ENCODE data around the gene ETV3. TPM values are rescaled to one million over a fixed set of nuclear protein-coding genes. Genes with fewer than 3 reads are reported as not detected.

Gene ETV3
- total and polyA plus RNA-seq, 2 experiments from 2014 or later = 5.2 to 10.6 TPM

DNA sequence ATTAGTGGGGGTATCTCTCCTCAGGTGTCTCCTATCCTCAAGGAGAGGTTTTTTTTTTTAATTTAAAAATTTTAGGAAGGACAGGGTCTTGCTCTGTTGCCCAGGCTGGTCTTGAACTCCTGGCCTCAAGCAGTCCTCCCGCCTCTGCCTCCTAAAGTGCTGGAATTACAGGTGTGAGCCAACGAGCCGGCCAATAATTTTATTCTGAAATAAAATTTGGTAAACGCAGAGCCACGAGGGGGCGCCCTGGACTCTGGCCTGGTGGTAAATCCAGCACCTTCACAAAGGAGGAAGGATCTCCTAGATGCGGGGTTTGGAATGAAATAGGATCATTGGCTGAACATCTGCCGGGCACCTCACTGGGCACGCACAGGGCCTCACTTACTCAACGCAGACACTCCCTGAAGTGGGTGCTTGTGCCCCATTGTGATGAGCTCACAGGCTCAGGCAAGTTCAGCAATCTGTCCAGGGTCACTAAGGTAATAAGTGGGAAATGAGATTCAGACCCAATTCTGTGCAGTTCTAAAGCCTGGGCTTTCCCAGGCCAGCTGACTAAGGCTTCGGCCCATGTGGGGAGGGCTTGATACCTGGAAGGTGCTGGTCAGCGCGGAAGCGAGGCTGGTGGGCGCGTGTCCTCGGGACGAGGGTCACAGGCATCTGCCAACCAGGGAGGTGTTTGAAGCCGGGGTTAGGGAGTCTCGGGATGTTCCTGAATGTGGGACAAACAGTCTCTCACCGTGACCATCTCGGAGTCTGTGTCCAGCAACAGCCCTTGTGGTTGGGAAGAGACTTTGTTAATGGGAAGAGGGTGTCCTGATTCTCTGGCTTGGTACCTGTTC is 32.7 kb upstream of the ETV3 start:
- TF ChIP-seq EZH2phosphoT487 (IDR thresholded peaks at IDR 0.05; ENCODE audit: insufficient read depth, low read depth) = no peak
- TF ChIP-seq EZH2 (IDR thresholded peaks at IDR 0.05; ENCODE audit: insufficient read depth, poor library complexity, severe bottlenecking) = no peak
- Histone ChIP-seq H3K4me2 (ENCODE audit: unreplicated experiment) (no peak overlapping the region), H3K9ac (no peak overlapping the region), H3K36me3 (ENCODE audit: low read depth) (no peaks in the 10 kb centered on the region), H2AFZ (no peak overlapping the region), H3K4me3 (no peak overlapping the region), H3K27ac (no peak overlapping the region), H3F3A (ENCODE audit: insufficient read depth) (no peaks in the 10 kb centered on the region), H3K9me2 (ENCODE audit: insufficient read depth) (no peaks in the 10 kb centered on the region), H4K20me1 (ENCODE audit: insufficient read depth) (no peaks in the 10 kb centered on the region), H3K4me1 (ENCODE audit: insufficient read depth) (no peaks in the 10 kb centered on the region), H3K9me3 (ENCODE audit: low read depth) (no peaks in the 10 kb centered on the region), H3K27me3 (replicated peaks; ENCODE audit: insufficient read depth) (peaks cover 14% of the 10 kb centered on the region), H3K79me2 (ENCODE audit: insufficient read depth) (no peaks in the 10 kb centered on the region)
- 65 to 68% methylated on average over 22 of the region's 22 CpGs for WGBS, 2 experiments (ENCODE audit: low coverage in 1 of 2, low lambda C conversion rate in 2 of 2, missing lambda C conversion rate in 2 of 2)
- peak; percentile 49 for DNase-seq
- in situ Hi-C loops (cut with MboI) = no loop called here

DNA sequence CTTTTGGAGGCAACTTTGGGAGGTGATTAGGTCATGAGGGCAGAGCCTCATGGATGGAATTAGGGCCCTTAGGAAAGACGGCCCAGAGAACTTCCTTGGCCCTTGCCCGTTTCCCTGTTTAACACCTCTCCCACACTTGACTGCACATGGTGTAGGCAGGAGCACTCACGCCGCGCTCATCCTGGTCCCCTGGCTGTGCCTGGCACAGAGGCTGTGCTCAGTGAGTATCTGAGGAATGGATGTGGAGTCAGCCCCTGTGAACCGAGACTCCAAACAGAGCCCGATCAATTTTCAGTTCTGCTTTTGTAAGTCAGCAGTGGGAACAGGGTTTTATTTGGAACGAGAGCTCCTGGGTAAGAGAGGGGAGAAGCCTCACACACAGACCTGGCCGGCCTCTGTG is 29.8 kb upstream of the ETV3 start:
- in situ Hi-C loops (cut with MboI) = no loop called here
- Histone ChIP-seq H2AFZ (no peak overlapping the region), H3K9me3 (ENCODE audit: low read depth) (no peaks in the 10 kb centered on the region), H3K36me3 (ENCODE audit: low read depth) (no peaks in the 10 kb centered on the region), H3K4me1 (ENCODE audit: insufficient read depth) (no peaks in the 10 kb centered on the region), H4K20me1 (ENCODE audit: insufficient read depth) (no peaks in the 10 kb centered on the region), H3K4me2 (ENCODE audit: unreplicated experiment) (no peak overlapping the region), H3K79me2 (ENCODE audit: insufficient read depth) (no peaks in the 10 kb centered on the region), H3F3A (ENCODE audit: insufficient read depth) (no peaks in the 10 kb centered on the region), H3K9me2 (ENCODE audit: insufficient read depth) (no peaks in the 10 kb centered on the region), H3K9ac (no peak overlapping the region), H3K4me3 (no peak overlapping the region), H3K27ac (no peak overlapping the region), H3K27me3 (replicated peaks; ENCODE audit: insufficient read depth) (peaks cover 21% of the 10 kb centered on the region)
- DNase-seq = no peak
- 67 to 71% methylated on average over 9 of the region's 9 CpGs for WGBS, 2 experiments (ENCODE audit: low coverage in 1 of 2, low lambda C conversion rate in 2 of 2, missing lambda C conversion rate in 2 of 2)
- no peak for TF ChIP-seq EZH2 (IDR thresholded peaks at IDR 0.05; ENCODE audit: insufficient read depth, poor library complexity, severe bottlenecking)
- TF ChIP-seq EZH2phosphoT487 (IDR thresholded peaks at IDR 0.05; ENCODE audit: insufficient read depth, low read depth) = no peak

DNA sequence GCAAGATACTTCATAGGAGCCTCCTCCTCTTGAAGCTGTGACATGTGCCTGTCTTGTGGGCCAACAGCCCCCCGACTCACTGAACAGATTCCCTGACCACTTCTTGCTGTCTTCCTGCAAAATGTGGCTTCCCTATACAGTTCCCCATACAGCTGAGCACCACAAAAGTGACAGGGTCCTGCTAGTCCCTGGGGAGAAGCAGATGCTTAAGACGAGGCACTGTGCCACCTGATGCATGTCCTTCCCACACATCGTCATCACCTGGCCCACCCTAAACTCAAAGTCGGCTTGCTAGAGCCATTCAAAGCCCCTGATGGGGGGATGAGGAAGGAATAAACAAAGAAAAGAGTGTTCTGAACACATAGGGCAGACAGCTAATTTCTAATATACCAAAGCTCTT is 29.2 kb upstream of the ETV3 start:
- Histone ChIP-seq H3K27me3 (replicated peaks; ENCODE audit: insufficient read depth) (peaks cover 16% of the 10 kb centered on the region), H3K36me3 (ENCODE audit: low read depth) (no peaks in the 10 kb centered on the region), H2AFZ (no peak overlapping the region), H3K27ac (no peak overlapping the region), H3K4me3 (no peak overlapping the region), H3F3A (ENCODE audit: insufficient read depth) (no peaks in the 10 kb centered on the region), H3K9me2 (ENCODE audit: insufficient read depth) (no peaks in the 10 kb centered on the region), H3K79me2 (ENCODE audit: insufficient read depth) (no peaks in the 10 kb centered on the region), H3K4me2 (ENCODE audit: unreplicated experiment) (no peak overlapping the region), H3K9ac (no peak overlapping the region), H4K20me1 (ENCODE audit: insufficient read depth) (no peaks in the 10 kb centered on the region), H3K9me3 (ENCODE audit: low read depth) (no peaks in the 10 kb centered on the region), H3K4me1 (ENCODE audit: insufficient read depth) (no peaks in the 10 kb centered on the region)
- TF ChIP-seq EZH2 (IDR thresholded peaks at IDR 0.05; ENCODE audit: insufficient read depth, poor library complexity, severe bottlenecking) = no peak
- TF ChIP-seq EZH2phosphoT487 (IDR thresholded peaks at IDR 0.05; ENCODE audit: insufficient read depth, low read depth) = no peak
- in situ Hi-C loops (cut with MboI) = no loop called here
- no peak for DNase-seq
- WGBS, 2 experiments (ENCODE audit: low coverage in 1 of 2, low lambda C conversion rate in 2 of 2, missing lambda C conversion rate in 2 of 2) = 30 to 41% methylated on average over 4 of the region's 4 CpGs

DNA sequence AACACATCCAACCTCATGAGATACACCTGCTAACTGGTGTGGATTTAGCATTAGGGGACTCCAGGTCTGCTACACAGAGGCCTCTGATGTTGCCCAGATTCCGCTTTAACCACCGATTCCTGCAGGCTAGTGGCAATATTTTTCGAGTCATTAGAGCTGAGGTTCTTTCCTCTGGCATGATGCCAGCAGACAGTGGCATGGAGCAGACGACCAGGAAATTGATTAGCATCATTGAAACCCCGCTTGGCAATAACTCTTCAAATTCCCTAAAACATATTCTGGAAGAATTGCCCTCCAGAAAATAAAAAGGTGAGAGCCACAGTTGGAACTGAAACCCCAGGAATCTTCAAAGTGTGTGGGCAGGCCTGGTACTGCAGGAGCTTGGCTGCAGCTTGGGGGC is 28.4 kb upstream of the ETV3 start:
- WGBS, 2 experiments (ENCODE audit: low coverage in 1 of 2, low lambda C conversion rate in 2 of 2, missing lambda C conversion rate in 2 of 2) = 44 to 53% methylated on average over 5 of the region's 5 CpGs
- Histone ChIP-seq H3K4me2 (ENCODE audit: unreplicated experiment) (no peak overlapping the region), H3K9me2 (ENCODE audit: insufficient read depth) (no peaks in the 10 kb centered on the region), H3K27ac (no peak overlapping the region), H3K9ac (no peak overlapping the region), H2AFZ (no peak overlapping the region), H3K36me3 (ENCODE audit: low read depth) (no peaks in the 10 kb centered on the region), H3F3A (ENCODE audit: insufficient read depth) (no peaks in the 10 kb centered on the region), H3K79me2 (ENCODE audit: insufficient read depth) (no peaks in the 10 kb centered on the region), H3K9me3 (ENCODE audit: low read depth) (no peaks in the 10 kb centered on the region), H4K20me1 (ENCODE audit: insufficient read depth) (no peaks in the 10 kb centered on the region), H3K4me1 (ENCODE audit: insufficient read depth) (no peaks in the 10 kb centered on the region), H3K27me3 (replicated peaks; ENCODE audit: insufficient read depth) (peaks cover 16% of the 10 kb centered on the region), H3K4me3 (no peak overlapping the region)
- no peak for DNase-seq
- TF ChIP-seq EZH2 (IDR thresholded peaks at IDR 0.05; ENCODE audit: insufficient read depth, poor library complexity, severe bottlenecking) (no peak), EZH2phosphoT487 (IDR thresholded peaks at IDR 0.05; ENCODE audit: insufficient read depth, low read depth) (no peak)
- in situ Hi-C loops (cut with MboI) = no loop called here

Data from GM23248 (cell line).